ENCODE measurements around the gene CYTL1. TPM values are rescaled to one million over a fixed set of nuclear protein-coding genes. Genes with fewer than 3 reads are reported as not detected.
A peak's percentile ranks its signal among the peaks of the same experiment; 100 is the strongest.
"Not testable (repeated sequence)": the region's sequence is repeated elsewhere in the genome, so short reads cannot be mapped to it uniquely, and the experiment has no call there.

Gene CYTL1, protein sequence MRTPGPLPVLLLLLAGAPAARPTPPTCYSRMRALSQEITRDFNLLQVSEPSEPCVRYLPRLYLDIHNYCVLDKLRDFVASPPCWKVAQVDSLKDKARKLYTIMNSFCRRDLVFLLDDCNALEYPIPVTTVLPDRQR
- 8.9 TPM for polyA plus RNA-seq (ENCODE audit: insufficient read length)
- long read RNA-seq, donor 1, transcript CYTL1-201 (4 exons, 1,003 nt) = major isoform, 7 of 7 reads
- long read RNA-seq, donor 1, partial matches to known transcripts = 0 of 7 reads
- long read RNA-seq, donor 1, other reads (novel, unspliced or antisense) = 0 of 7 reads
- long read RNA-seq, donor 2, partial matches to known transcripts = 0 of 2 reads
- long read RNA-seq, donor 2, other reads (novel, unspliced or antisense) = 0 of 2 reads
- long read RNA-seq, donor 3, partial matches to known transcripts = 0 of 6 reads
- long read RNA-seq, donor 3, other reads (novel, unspliced or antisense) = 0 of 6 reads
- long read RNA-seq, donor 4, partial matches to known transcripts = 0 of 1 reads
- long read RNA-seq, donor 4, other reads (novel, unspliced or antisense) = 0 of 1 reads
- long read RNA-seq, donor 5, transcript CYTL1-201 (4 exons, 1,003 nt) = major isoform, 11 of 12 reads
- long read RNA-seq, donor 5, partial matches to known transcripts = 0 of 12 reads
- long read RNA-seq, donor 5, other reads (novel, unspliced or antisense) = 0 of 12 reads
- long read RNA-seq, donor 6, partial matches to known transcripts = 0 of 3 reads
- long read RNA-seq, donor 6, other reads (novel, unspliced or antisense) = 0 of 3 reads
- long read RNA-seq, donor 7, partial matches to known transcripts = 5 of 9 reads
- long read RNA-seq, donor 7, other reads (novel, unspliced or antisense) = 0 of 9 reads
- long read RNA-seq, donor 8, partial matches to known transcripts = 0 of 2 reads
- long read RNA-seq, donor 8, other reads (novel, unspliced or antisense) = 0 of 2 reads

DNA sequence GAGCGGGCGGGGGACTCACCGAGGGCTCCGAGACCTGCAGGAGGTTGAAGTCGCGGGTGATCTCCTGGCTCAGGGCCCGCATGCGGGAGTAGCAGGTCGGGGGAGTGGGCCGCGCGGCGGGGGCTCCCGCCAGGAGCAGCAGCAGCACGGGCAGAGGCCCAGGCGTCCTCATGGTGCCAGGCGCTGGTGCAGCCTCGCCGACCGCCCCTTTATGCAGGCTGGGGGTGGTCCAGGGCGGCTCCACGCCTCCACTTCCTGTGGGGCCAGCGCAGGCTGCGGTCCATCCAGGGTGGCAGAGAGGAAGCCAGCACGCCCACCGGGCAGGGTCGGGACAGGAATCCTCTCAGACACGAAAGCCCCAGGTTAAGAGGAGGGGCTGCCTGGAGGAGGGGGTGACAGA, at the start of gene CYTL1:
Gene CYTL1 (minus strand): TSS at position 185 of the 400 bp plus-strand sequence. CDS start 13 bp downstream, at position 172.
- DNase-seq = no peak

DNA sequence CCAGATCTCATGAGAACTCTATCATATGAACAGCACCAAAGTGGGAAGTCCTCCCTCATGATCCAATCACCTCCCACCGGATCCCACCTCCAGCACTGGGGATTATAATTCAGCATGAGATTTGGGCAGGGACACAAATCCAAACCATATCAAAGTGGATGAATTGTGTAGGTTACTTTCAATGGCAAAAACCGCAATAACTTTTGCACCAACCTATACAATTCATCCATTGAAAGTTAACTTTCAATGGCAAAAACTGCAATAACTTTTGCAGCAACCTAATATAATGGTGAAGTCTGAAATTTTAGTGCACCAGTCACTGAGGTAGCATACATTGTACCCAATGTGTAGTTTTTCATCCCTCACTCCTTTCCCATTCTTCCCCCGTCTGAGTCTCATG, 48.6 kb upstream of the CYTL1 start:
- DNase-seq = no peak

DNA sequence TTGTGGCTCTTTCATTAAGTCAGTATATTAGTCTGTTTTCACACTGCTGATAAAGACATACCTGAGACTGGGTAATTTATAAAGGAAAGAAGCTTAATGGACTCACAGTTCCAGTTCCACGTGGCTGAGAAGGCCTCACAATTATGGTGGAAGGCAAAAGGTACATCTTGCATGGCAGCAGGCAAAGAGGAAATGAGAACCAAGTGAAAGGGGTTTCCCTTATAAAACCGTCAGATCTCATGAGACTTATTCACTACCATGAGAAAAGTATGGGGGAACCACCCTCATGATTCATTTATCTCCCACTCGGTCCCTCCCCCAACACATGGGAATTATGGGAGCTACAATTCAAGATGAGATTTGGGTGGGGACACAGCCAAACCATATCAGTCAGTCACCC, 47.7 kb upstream of the CYTL1 start:
- DNase-seq = not testable (repeated sequence)

DNA sequence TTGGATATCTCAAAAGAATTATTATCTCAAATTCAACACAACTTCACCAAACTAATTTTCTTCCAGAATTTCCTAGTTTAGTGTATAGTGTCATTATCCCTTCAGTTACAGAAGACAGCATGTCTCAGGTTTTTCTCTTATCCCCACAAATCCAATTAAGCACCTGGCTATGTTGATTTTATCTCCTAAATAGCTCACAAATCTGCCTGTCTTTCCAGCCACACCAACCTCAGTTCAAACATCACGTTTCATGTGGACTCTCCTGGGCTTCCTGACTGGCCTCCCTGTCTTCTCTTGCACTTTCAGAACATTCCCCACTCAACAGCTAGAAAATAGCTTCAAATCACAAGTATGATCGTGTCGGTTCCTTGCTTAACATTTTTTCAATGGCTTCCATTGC, 46.8 kb upstream of the CYTL1 start:
- DNase-seq = no peak

DNA sequence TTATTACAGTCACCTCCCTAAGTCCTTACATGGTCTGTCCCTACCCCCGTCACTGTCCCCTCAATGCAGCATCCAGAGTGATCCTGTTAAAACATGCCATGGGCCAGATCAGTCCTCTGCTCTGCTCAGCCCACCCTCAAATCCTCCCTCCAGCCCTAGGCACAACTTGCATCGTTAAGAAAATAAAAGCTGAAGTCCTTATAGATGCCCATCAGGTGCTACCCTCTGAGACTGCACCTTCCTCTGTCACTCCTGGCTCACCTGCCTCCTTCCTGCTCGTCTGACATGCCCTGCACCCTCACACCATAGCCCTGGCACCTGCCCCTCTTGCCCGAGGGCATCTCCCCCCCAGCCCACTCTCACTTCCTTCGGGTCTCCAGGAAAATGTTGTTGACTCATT, 36.2 kb upstream of the CYTL1 start:
- no peak for DNase-seq

DNA sequence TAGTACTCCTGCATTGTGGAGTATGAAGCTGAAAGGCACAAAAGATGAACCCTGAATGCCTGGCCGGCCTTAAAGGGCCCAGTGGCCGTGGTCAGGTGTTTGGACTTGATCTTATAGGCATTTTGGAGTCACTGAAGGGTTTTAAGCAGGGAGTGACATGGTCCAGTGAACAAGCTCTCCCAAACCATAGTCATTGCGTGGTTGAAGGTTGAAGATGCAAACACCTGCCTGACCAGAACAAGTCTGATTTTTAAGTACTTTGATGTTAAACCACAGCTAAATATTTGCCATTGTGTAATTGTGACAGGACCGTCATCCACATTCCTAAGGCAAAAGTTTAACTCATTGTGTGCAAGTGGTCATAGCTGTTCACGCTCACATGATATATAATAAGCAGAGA, 35.3 kb upstream of the CYTL1 start:
- no peak for DNase-seq

DNA sequence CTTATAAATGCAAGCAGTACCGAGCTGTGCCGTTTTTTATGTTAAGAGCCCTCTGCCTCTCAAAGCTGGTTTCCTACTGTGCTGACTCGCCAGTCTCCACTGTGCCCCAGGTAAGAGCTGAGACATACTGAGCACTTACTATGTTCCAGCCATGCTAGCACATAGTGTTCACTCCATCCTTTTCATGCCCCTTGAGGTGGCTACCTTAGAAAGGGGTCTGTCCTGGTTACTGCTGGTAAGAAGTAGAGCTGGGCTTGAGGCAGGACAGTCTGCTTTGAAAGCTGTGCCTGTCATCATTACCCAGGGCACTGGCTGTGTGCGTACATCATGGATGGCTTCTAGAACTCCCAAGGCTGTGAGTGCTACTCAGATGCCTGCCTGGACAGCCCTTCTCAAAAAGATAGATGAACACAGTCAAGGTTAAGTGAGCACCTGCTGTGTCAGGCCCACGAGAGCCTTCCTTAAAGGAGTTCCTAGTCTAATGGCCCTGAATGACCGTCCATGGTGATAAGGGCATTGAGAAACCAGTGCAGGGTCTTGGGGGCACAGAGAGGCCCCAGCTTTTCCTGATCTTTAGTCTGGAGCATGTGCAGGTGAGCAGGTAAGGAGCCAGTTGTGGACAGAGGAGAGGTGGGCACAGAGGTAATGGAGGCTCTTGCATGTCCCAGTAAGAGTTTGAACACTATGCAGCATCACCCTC, 33.6 kb upstream of the CYTL1 start:
- no peak for DNase-seq

DNA sequence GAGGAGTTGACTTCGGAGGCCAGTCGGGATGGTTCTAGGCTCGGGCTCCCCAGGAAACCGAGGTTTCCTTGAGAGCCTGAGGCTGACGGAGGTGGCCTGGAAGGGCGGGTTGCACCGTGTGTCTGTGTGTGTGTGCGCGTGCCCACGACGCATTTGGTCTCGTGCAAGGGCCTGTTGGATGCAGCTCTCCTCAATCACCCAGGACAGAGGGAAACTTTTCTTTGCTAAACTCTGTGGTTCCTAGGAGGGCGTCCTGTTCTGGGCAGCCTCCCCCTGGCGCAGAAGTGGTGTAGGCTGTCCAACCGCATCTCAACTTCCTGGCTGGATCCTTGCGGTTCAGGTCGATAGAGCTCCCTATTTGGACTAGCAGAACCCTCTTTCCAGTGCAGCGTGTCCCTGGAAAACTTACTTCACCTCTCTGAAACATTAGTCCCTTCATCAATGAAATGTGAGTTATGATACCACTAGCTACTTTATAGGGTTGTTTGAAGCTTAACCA, 33.0 kb upstream of the CYTL1 start:
- DNase-seq = no peak

DNA sequence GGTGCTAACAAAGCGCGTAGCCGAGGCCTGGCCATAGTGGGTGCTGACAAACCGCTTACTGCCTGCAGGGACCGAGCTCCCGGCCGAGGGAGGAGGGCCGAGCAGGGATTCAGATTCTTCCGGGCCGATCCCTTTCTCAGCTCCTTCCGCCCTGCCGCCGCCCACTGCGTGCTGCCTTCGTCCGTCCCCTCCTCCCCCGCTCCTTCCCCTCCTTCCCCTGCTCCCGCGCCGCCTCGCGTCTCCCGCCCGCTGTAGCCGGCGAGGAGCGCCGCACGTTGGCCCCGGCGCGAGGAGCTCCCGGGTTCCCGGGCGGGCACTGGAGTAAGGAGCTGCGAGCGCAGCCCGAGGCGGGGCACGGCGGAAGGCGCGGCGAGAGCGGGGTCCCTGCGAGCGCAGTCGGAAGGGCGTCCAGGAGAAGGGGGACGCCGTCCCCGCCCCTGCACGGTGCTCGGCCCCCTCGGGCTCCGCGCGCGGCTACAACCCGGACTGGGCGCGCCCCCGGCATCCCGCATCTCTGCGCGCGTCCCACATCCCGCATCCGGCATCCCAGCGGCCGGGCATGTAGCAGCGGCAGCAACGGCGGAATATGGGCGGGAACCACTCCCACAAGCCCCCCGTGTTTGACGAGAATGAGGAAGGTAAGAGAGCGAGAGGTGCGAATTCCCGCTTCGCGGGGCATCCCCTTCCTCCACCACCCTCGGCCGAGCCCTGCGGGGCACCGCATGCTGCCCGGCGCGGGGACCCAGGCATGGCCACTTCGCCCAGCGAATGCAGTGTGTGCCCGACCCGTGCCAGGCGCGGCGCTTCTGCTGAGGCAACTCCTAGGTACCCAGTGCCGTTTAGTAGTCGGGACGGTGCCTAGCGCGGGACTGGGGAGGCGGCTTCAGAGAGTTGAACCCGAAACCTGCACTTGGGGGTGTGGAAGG, 32.3 kb upstream of the CYTL1 start, which contains the start of gene STK32B:
Gene STK32B (plus strand): TSS at position 203 of the 926 bp plus-strand sequence.
- peak; percentile 43 for DNase-seq

DNA sequence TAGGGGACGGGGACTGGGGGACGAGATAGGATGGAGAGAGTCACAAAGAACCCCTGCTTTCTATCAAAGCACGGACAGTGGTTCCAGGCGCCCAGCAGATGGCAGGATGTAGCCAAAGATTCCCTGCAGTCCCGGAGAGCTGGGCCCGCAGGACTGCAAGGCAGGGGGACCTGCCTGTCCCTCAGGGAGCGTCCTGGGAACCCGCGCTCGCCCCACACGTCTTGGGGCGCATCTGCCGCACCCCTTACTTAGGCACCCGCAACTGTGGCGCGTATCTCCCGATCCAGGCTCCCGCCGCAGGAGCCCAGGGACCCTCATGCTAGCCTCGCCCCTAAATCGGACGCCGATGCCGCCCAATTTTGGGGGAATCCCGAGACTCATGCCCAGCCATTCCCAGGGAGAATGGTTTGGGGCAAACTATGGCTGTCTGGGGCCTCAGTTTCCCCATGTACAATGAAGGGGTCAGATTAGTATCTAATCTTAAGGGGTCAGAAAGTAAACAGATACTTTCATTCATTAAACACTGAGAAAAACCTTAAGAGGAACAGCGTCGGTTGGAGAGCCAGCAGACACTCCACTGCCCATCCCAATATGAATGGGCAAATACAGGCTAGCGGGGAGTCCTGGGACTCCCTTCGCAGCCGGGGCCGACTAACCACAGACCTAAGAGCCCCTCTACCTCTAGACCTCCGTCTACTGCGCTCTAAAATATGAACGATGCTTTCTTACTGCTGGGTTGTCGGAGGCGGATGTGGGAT, 31.4 kb upstream of the CYTL1 start:
- peak; percentile 54 for DNase-seq

DNA sequence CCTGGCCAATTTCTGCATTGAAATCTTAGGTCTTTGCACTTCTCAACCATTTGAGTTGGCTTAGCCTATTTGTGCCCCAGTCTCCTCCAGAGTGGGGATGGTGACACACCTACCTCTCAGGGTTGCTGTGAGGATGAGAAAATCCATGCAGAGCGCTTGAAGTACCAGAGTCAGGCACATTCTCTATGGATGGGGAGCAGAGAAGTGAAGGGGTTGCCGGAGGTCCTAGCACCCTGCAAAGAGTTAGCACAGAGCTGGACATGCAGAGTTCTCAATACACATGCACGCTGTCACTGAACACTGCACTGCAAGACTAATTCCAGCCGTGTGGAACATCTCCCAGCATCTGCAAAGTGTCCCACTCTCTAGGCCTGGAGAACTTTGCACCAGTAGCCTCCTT, 29.5 kb upstream of the CYTL1 start:
- no peak for DNase-seq

DNA sequence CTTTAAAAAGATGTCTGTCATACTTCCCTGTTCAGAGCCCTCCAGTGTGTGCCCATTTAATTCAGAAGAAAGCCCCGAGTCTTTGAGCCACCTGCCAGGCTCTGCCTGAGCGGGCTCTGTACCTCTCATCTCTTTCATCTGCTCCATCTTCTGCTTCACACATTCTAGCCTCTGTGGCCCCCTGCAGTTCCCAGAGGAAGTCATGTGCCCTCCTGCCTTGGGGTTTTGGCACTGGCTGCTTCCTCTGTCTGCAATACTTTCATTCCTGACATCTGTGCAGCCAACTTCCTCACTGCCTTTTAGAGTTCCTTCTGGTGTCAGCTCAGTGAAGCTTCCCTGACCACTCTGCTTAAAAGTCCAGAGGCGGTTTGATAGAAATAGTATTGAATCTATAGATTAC, 25.8 kb upstream of the CYTL1 start:
- no peak for DNase-seq

DNA sequence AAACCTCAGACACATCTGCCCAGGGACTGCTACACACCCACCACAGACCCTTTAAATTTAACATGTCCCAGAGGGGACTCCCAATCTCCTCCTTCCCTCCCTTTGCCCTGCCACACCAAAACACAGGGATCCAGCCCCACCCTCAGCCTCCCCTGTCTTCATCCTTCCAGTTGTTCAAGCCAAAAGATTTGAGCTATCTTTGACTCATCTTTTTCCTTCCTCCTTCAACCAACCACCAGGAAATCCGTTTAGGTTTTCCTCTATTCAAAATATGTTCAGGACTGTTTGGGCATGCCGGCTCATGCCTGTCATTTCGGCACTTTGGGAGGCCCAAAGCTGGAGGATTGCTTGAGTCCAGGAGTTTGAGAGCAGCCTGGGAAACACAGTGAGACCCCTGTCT, 25.1 kb upstream of the CYTL1 start:
- DNase-seq = no peak

DNA sequence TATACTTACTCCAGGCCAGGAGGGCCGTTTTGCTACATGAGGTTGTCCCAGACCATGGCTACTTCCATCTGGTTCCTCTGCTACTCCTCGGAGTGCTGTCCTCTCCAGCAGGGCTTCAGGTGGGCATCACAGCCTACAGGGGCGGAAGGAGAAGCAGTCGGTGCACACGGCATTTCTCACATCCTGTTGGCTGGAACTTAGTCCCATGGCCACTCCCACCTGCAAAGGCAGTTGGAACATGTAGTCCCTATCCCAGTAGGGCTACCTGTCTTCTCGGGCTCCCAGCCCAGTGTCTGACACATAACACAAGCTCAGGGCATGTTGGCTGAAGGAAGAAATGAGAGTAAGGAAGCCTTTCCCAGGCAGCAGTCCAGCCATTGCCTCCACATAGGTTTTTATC, 24.3 kb upstream of the CYTL1 start:
- no peak for DNase-seq

DNA sequence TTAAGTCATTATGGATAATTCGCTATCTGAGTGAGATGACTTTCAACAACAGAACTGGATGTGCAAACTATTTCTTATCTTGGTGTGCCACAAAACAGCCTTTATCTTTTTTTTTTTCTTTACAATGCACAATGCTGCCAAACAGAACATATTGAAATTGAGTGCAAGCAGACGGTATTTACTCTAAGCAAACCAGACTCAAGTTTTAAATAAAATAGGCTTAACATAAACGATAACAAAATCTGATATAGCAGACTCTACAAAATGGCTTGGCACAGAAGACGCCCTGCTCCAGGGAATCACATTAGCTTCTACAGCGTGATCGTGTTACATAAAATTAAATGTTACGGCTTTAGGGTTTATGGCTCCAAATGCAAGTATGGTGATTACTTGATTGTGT, 22.4 kb upstream of the CYTL1 start:
- DNase-seq = no peak

DNA sequence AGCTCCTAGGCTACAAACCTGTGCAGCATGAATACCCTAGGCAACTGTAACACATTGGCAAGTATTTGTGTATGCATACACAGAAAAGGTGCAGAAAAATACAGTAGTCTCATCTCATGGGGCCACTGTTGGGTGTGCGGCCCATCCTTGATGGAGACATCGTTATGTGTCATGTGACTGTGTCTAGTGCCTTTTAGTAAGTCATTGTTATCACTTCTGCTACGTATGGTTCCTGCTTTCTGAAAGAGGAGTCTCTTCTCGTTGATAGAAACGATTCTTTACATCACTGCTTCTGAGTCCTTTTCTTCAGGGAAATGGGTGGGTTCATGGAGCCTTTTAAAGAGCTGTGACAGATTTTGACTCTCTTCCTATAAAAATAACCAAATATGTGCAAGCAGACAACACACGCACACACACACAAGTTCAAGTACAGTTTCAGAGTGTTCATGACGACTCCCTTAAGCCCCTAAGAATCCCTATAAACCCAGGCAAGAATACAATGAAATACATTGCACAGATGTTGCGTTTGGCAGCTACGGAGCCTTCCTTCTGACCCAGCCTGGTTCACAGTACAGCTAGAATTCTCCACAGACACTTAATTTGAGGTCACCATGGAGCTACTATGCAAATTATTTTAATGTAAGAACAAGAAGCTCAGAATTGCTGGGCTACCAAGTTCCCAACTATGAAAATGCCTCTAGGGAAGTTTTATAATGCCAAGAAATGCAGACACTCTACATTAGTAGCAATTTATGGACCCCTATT, 21.8 kb upstream of the CYTL1 start:
- no peak for DNase-seq

DNA sequence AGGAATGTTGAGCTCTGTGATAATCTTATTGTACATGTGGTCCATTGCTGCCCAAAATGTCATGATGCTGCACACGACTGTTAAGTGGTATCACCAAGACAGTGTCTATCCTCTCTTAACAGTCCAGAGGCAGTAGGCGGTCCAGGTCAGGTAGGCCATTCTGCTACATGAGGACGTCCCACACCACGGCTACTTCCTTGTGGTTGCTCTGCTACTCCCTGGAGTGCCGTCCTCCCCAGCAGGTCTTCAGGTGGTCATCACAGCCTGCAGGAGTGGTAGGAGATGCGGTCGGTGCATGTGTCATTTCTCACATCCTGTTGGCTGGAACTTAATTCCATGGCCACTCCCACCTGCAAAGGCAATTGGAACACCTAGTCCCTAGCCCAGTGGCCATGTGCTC, 20.5 kb upstream of the CYTL1 start:
- DNase-seq = no peak

DNA sequence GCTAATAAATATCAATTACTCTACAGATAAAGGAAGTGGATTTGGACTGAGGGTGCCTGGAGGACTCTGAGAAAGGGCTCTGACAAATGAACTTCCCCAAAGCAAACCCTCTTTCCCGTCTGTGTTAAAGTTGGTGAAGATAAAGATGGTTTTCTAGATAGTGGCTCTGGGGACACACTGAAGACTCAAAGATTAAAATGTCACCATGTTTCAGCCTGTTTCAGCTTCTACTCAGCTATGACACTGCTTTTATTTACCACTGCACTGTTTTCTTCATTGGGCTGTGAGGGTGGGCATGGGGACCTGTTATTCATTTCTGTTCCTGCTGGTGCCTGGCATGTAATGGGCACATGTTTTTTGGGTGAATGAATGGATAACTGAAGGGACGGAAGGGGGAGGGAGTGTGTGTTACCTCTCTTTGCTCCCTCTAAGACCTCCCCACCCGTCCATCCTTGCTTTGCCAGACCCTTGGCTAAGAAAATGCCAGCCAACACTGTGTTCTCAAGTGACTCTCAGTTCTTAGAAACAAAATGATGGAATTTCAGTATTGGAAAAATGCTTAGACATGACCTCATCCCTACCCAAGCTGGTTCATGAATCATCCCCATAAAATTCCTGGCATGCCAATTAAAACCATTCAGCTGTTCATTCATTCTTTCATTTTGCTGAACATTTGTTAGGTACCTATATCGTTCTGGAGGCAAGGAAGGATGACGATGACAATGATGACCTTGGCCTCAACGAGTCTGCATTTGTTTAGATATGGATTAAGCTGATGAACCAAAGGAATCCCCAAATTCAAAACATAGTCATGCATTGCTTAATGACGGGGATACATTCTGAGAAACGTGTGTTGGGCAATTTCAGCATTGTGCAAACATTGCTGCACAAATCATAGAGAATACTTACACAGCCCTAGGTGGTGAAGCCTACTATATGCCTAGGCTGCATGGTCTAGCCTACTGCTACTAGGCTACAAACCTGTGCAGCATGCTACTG, 18.6 kb upstream of the CYTL1 start:
- no peak for DNase-seq

All from left kidney (tissue), 8 donors.